Activated CD4-positive, alpha-beta T cell treated with anti-CD3 and anti-CD28 coated beads, Interleukin-2, amount 50 U/mL, for 16 hours (primary cell): ENCODE measurements around the gene CLSTN2.
A peak's percentile ranks its signal among the peaks of the same experiment; 100 is the strongest.

Experiments used
- DNase-seq: peaks from one replicate; pipeline ENCODE4 v3.0.0-alpha.2; 2020

The CLSTN2 gene

DNA sequence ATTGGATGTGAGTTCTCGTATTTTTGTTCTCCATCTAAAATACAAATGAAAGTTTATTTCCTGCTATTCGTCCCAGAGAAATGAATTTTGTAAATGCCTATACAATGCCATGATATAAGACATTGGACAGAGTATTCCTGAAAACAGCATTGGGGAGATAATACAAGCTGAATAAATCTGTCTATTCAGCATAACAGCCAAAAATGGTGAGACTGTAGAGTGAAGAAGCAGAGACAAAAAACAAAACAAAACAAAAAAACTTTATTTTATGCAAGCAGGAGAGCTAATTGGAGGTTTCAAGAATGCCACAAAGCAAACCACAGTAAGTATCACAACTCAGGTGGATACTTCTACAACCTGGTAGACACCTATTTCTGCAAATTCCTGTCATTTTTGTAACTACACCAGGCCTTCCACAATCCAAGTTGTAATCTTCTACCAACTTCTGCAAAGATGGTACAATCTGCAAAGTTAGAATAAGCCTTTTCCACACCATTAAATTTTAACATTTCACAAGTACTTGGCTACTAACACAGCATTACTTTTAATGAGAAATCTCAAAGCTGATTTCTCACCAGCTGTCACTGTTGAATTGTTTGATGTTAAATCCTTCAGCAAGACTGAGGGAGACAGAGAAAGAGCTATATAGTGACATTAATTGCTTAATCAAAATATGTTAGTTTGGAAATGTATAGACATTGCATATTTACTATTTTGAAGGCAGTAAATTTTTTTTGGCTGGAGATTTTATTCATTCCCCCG is 163.1 kb downstream of the CLSTN2 start:
- DNase-seq, result no peak

DNA sequence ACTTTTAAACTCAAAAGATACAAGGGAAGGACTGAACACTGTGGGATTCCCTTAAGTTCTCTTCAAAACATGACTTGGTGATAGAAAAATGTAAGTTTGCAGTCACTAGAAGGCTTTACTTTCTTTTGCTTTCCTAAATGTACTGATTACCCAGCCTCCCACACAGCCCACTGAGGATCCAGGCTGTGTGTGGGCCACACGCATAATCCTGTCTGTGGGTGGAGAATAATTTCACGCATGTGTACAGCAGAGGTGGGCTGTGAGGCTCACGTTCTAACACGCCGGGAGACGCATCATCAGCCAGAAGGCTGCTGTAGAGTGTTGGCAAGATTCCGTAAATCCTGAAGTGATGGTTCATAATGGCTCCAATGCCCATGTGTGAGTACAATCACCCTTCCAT is 165.5 kb downstream of the CLSTN2 start:
- no peak for DNase-seq

DNA sequence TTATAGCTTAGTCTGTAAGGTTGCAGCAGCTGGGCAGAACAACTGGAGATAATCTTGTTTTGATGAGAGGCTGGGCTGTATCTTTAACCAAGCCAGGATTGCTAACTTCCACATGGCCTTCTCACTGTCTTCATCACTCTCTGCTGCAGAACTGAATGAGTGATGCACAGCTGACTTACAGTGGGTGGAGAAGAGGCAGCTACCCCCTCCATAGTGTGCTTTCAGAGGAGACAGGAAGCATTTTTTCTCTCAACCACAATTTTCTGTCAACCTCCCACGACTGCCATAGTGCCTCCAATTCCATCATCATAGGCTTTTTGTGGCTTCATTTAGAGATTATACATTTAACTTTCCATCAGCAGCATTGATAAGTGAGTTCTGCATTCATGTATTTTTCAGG is 168.2 kb downstream of the CLSTN2 start:
- no peak for DNase-seq

DNA sequence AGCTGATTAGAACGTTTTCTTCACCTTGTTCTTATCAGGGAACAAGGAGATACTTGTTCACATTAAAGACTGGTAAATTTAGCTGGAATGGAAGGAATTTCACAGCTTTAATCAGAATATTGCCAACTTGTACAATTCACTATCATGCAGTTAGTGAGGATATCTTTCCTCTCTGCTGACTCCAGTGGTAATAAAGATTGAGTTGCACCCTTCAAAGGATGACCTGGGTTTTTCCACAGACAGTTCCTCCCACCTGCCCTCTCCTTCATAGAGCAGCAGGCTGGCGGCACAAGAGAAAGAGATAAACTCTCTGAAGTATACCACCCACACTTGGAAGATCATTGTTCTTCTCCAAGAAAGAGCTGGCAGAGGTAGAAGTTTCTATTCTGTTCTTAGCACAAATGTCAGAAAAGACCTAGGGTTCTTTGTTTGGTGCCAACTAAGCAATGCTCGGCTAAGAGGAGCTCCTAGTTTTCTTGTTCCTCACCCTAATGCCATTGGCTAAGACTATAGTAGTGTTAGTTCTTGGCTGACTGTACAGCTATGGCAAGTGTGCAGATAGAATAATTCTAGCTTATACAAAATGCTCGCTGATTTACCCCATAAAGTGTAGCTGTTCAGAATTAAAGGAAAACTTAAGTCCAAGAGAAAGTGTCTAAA is 169.1 kb downstream of the CLSTN2 start:
- DNase-seq, result no peak

DNA sequence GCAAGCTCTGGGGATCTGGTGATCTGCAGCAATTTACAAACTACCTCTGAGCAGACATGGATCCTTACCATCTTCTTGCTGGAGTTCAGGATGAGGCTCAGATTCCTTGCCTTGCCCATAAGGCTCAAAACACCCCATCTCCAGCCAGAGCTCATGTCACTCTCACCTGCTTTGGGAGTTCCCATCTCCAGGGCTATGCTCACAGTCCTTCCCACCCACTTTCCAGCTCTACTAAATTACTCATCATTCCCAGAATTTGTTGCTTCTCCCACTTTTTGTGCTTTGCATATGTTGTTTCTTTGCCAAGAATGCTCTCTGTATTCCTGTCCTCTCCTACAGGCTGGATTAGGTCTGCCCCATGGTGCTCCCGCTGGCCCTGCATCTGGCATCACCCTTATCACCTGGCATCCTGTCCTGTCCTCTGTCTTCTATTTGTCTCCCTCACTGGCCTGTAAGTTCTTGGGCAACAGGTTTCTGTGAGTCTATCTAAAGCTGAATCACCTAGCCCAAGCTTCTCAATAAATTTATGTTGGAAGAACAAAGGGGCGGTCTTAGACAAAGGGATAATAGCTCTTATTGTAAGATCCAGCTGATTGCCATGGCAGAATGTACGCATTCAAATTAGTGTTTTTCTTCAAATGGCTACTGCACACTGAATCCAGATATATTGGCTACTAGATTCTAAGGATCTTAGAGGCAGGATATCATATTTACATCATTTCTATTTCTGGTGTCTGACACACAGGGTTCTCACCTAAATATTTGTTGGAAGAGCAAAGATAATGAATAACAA is 179.2 kb downstream of the CLSTN2 start:
- DNase-seq, result no peak

DNA sequence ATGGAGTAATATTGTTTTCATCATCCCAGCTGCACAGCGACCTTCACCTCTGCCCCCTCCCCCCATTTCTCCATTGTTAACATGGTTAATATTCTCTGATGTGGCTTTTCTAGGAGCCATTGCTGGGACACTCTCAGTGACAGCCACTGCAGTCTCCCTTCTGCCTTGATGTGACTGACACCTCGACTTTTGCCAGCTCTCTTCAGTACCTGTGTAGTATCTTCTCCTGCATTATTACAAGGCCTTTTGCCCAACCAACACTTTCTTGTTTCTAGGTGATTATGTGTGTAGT is 179.8 kb downstream of the CLSTN2 start:
- no peak for DNase-seq

DNA sequence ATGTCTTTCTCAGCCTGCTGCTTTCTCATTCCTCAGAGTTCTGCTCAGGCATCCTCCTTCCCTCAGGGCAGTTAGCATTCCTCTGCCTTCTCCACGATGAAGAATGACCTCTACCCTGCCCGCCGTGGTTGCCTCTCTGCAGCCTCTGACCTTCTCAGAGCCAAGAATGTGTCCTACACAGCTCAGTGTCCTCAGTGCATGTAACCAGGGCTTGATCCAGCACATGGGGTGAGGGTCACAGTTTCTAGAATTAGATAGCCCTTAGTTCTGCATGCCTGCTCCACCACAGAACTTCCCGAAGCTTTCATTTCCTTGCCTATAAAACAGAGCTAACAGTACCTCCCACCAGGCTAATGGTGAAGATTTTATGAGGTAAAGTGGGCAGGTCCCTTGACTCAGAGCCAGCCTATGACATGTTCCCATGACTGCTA is 182.1 kb downstream of the CLSTN2 start:
- DNase-seq, result no peak

DNA sequence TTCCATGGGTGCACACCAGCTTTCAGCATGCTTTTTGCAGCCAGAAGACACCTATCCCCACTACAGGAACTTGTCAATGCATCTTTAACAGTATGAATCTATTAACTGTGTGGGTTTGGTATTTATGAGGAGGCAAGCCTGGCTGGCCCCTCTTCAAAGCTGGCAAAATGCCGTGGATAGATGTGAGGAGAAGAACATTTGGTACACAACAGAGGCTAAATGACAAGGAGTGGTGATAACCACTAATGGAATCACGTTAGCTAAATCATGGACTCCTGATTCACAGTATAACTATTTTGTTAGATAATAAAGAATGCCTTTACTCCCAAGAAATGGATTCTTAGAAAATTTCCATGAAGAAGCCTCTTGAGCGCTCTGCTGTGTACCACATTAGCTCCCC is 187.2 kb downstream of the CLSTN2 start:
- DNase-seq, result no peak

DNA sequence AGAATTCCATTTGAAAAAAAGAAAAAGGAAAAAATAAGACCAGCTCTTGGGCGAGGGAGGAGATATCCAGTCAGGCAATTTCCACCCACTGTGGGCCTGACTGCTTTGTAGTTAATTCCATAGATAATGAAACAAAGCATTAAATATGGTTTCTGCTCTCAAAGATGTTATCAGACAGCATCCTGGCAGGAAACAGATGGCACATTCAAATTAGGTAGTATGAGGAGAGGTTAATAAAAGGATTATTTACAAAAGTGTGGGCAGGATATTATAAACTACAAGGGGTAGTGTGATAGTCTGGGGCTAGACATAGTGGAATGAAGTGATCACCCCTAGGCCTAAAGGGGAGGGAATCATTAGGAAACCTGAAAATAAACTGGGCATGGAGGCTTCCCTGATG is 193.2 kb downstream of the CLSTN2 start:
- DNase-seq, result no peak

DNA sequence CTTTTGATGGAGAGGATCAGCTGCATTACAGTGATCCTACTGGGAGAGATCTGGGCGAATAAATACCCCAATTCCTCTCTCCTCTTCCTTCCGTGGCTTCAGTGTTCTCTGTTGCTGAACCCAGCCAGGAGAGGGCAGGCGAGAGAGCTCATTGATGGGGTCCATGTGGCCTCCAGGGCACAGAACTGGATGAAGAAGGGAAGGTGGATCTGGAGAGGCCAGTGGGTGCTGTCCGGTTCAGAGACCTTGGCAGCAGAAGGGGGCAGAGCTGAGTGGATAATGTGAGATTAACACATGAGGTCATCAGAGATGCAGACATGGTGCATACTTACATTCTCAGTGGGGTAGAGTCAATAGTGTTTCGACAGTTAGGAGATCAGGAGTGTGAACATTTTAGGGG is 193.6 kb downstream of the CLSTN2 start:
- peak; percentile 12 for DNase-seq

DNA sequence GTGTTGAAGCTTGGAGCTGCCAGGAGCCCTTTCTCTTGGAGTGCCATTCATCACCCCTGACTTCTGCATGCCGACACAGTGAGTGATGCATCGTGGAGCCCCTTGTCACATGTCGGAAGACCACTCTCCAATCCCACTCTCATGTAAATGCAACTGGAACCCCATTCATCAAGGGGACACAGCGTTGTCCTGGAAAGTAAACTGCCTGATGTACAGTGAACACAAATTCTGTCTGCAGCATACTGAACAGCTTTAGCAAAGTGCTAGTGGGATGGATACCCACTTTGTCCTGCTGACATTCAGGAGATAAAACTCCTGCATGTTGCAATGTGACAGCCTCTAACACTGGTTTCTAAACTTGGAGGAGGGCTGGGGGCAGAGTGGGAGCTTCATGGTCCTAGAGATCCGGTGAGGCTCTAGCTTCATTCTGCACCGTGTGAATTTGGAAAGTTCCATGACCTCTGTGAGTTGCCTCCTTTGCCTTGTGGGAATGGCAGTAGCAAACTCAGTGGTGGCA is 194.8 kb downstream of the CLSTN2 start:
- no peak for DNase-seq

DNA sequence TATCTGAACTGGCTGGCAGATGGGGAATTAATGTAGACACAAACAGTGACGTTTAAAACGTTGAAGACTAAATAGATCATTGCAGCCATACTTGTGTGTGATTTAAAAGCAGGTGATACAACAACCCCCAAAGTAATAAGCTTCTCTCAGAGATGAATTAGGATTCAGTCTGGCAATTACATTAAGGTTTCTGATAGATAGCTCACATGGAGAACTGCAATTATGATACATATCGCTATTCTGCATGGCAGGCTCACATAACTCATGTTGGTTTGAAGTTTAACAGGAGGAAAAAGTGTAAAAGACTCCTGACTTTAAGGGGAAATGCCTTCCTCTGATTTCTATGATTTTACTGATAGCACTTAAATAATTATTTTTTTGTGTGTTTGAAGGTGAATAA is 196.9 kb downstream of the CLSTN2 start:
- no peak for DNase-seq

DNA sequence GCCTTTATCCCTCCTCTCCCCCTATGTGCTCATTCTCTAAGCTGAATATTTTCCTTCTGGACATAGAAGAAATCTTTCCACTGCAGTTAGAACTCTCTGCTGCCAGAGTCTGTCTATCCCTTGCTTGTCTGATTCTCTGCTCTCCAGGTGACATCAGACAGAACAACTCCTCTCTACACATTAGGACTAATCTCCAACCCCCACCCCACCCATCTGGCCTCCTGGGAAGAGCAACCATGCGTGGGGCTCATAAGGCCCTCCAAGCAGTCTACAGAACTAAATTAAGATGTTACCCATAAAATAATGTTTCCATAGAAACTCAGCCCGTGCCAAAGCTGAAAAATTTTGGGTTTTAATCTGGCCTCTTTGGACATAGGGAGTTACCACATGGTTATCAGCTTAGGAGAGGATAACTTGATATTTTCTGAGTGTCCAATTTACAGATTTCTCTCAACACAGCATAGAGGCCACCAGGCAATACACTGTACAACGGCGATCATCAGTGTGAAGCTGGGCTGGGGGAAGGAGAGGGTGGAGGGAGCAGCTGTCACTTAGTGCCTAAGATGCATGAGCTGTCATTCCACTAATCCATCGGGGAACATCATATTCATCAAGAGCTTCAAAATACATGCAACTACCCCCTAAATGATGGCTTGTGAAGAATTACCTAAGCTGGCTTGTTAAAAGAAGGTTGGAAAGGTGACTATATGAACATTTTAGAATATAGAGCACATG is 199.4 kb downstream of the CLSTN2 start:
- DNase-seq, result no peak

DNA sequence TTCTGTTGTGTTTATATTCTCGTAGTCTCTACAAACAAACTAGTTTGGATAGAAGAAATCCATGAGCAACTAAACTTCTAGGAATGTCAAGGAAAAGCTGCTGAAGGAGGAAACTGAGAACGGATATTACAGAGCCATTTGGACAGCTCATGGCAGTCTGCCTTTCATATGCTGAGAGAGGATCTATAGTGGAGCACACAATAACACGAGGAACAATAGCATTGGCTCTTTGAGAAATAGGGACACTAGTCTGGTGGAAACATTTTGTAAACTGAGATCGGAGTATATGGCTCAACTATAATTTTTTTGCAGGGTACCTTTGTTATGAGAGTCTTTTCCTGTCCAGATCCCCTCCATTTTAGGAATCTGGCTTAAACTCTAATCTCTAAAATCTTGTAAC is 200.5 kb downstream of the CLSTN2 start:
- DNase-seq, result no peak

DNA sequence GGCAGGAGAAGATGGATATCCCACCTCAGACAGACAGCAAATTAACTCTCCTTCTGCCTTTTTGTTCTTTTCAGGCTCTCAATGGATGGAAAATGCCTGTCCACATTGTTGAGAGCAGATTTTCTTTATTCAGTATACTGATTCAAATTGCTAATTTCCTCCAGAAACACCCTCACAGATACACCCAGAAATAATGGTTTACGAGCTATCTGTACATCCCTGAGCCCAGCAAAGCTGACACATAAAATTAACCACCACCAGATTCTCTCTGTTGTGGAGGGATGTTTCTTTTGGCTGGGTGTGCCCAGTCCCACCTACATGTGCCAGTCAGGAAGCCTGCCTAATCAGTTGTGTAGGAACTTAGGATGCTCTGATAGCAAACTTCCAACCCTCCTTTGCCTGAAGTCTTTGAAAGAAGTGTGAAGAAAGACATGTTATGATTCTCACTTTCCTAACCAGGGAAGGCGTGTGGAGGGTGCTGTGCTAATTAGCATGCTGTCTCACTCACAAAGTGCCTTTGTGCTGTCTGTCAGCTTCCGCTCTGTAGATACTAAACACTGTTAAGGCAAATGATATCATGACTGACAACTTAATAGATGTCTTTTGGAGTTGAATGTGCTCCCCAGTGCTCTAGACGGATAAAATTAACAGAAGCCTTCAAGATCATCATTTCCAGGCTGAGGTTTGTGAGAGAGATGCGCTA is 208.5 kb downstream of the CLSTN2 start:
- no peak for DNase-seq

DNA sequence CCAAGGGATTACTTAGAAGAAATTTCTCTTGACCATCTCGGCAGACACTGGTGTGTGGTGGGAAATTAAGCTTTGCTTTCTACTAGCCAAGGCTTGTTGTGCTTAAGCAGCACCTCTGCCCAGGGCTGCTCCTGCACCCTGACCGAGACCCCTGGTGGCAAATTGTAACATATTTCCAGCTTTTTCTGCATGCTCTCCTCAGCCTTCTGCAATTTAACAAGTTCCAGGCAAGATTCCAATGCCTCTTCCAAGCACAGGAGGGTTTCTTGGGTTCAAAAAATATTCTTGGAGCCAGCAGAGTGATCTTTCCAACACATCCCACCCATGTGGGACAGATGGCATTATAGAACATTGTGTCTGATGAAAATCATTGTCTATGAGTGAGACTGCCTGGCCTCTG is 210.5 kb downstream of the CLSTN2 start:
- DNase-seq, result no peak

DNA sequence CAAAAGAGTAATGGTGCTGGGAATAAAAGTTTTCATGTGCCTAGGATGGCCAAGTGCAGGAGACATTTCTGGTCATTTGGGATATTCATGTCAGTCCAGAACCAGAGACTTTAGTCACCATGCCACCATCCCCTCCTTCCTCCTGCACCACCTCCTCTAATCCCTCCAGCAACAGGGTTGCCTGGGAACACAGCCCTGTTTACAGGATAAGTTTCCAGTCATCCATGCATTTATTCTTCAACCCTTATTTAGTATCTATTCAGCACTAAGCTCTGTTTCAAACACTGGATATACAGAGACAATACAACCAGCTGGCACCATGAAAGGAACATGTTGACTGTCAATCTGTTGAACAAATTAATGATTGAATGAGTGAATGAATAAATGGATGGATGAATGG is 211.7 kb downstream of the CLSTN2 start:
- no peak for DNase-seq

DNA sequence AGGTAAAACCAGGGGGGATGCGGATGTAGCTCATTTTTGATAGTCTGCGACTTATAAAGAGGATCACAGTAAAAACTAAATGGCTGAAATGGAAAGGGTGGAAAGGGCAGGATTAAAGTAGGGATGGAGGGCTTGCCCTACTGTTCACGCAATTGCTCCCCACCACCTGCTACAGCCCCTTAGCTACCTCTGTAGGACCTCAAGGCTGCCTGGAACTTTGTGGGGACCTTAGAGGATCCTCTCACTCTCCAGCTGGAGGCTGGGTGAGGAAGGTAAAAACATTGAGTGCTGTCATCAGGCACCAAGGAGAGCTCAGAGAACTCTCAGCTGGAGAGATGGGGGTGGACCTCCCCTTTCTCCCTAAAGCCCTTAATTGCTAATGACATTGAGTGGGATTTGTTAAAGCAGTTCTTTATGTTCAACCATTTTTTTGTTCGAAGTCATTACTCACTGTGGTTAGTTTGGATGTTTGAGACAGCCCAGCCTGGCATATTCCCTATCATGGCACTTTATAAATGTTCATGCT is 213.0 kb downstream of the CLSTN2 start:
- DNase-seq, result no peak

DNA sequence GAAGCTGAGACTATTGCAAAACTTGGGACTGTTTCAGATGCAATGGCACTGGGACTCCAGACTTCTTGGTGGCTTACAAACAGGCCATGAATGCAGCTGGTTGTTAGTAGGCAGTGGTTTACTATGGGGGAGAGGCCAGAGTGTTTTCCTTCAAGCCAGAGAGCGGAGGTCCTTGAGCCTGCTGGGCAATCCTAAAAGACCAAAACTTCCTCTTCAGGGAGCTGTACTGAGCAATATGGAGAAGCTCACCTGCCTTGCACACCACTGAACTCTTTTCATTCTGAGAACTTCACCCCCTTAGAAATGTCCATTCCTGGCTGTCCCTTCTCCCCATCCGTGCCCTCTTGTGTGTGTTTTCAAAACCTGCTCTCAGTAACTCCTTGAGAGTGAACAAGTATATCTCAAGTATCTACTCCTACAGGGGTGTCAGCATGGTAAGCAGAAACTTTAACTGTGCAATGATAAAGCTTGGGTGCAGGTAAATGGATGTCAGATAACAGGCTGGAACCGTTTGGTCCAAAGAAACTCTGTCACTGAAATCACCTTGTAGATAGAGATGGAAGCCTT is 213.9 kb downstream of the CLSTN2 start:
- no peak for DNase-seq

DNA sequence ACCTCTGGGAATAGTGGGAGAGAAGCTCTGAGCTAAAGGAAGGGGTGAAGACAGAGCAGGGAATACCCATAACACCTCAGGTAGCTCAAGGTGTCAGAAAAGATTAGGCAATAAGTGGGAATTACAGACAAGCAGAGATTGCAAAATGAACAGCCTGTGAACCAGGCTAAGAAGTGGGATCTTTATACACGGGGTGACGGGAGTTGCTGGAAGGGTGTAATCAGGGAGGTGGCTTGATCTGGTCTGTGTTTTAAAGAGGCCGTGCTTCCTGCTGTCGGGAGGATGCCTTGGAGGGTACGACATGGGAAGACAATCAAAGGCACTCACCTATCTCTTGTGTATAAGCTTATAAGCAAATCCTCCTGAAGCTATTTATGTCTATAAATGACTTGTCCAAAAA is 216.3 kb downstream of the CLSTN2 start:
- no peak for DNase-seq

DNA sequence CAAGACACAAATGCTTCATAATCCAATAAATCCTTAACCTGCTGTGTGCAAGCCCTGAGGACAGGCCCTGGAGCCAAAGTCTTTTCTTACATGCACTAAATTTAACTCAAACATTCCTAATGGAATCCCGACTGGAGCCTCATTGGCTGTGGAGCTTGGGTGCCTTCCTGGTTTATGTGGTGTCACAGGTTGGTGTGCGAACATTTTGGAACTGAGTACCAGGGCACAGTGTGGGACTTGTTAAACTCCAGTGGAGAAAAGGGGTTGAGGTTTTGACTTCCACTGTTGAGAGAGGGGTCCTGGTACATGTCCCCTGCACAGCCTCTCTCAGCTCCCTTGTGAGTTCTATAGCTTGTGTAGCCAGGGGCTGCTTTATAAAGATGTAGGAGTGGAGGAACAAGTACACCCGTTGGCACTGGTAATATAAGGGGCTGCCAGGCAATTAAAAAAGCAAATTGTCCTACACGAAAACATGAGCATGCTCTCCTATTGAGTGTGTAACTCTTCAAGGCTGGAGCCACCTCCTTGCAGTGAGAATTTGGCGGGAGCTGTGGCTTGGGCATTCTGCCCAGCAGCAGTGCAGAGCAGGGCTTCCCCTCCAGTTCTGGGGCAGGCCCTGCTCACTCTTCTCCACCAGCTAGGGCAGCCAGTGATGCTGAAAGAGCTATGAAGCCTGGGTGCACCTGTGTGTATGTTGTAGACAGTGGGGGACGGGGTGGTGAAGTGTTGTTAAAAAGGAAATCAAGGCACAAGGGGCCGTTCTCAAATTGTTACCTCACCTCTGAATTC is 218.1 kb downstream of the CLSTN2 start:
- no peak for DNase-seq
